SU-DHL-6 (cell line): Measurements from ENCODE around the gene CCDC179.

ENCODE experiments used
- H2AFZ ChIP-seq: fragments of 200-600 bp; sonication (generic); 2 replicates; pipeline ENCODE4 v1.6.1; 2014; ENCODE audit warnings: low read depth, mild to moderate bottlenecking, moderate library complexity, mixed read lengths, antibody characterized with exemption, low read length; ENCODE audit not compliant: severe bottlenecking
- H3F3A ChIP-seq: fragments of 200-600 bp; shearing (Covaris generic); 2 replicates; pipeline ENCODE4 v1.6.0; 2016; ENCODE audit warnings: antibody characterized with exemption, mild to moderate bottlenecking; ENCODE audit not compliant: insufficient read depth
- H3K27ac ChIP-seq: fragments of 200-600 bp; sonication (generic); 2 replicates; pipeline ENCODE4 v1.5.1; 2016; ENCODE audit warnings: low read depth, mild to moderate bottlenecking, low read length, moderate library complexity, mixed read lengths
- H3K27me3 ChIP-seq: fragments of 200-600 bp; sonication (generic), shearing (Covaris generic); 2 replicates; pipeline ENCODE4 v1.6.0; 2014; ENCODE audit warnings: mild to moderate bottlenecking, low read length
- H3K36me3 ChIP-seq: fragments of 200-600 bp; sonication (generic); 2 replicates; pipeline ENCODE4 v1.6.1; 2014; ENCODE audit warnings: mild to moderate bottlenecking, low read length, mixed read lengths
- H3K4me2 ChIP-seq: fragments of 300-600, 200-600 bp; shearing (Covaris generic), sonication (generic); 2 replicates; pipeline ENCODE4 v1.6.0; 2014; ENCODE audit warnings: low read length, low read depth, mild to moderate bottlenecking; ENCODE audit not compliant: poor library complexity, severe bottlenecking
- H3K4me3 ChIP-seq: fragments of 200-600 bp; sonication (generic); 2 replicates; pipeline ENCODE4 v1.5.1; 2014; ENCODE audit warnings: antibody characterized with exemption, low read length, mild to moderate bottlenecking, mixed read lengths; ENCODE audit not compliant: insufficient read depth, poor library complexity, severe bottlenecking
- H3K79me2 ChIP-seq: fragments of 200-600 bp; sonication (generic); 2 replicates; pipeline ENCODE4 v1.6.1; 2014; ENCODE audit warnings: mild to moderate bottlenecking, low read length, moderate library complexity; ENCODE audit not compliant: insufficient read depth
- H3K9ac ChIP-seq: fragments of 200-600 bp; sonication (generic); 2 replicates; pipeline ENCODE4 v1.7.0; 2014; ENCODE audit warnings: mild to moderate bottlenecking, low read length
- H3K9me2 ChIP-seq: fragments of 200-600 bp; sonication (generic); replicated peaks from 2 replicates; pipeline ENCODE4 v1.6.1; 2014; ENCODE audit warnings: low read length; ENCODE audit not compliant: insufficient read depth
- H3K9me3 ChIP-seq: fragments of 200-600 bp; sonication (generic); 2 replicates; pipeline ENCODE4 v1.6.1; 2014; ENCODE audit warnings: low read length, mixed read lengths; ENCODE audit not compliant: insufficient read depth
- H4K20me1 ChIP-seq: fragments of 200-600 bp; sonication (generic); 2 replicates; pipeline ENCODE4 v1.6.1; 2014; ENCODE audit warnings: low read depth, mild to moderate bottlenecking, antibody characterized with exemption, low read length, moderate library complexity, mixed read lengths
- EZH2phosphoT487 ChIP-seq: fragments of 200-600 bp; sonication (generic), shearing (Covaris generic); conservative IDR thresholded peaks from 2 replicates; pipeline ENCODE4 v1.6.1; 2018; ENCODE audit warnings: mild to moderate bottlenecking, antibody characterized with exemption, low read length, moderate library complexity, mixed read lengths
- TF ChIP-seq, protein P1 (sequence below): fragments of 200-600 bp; sonication (generic); IDR thresholded peaks from one replicate; pipeline ENCODE4 v1.5.1; 2017; ENCODE audit warnings: antibody characterized with exemption, mild to moderate bottlenecking, low read length, moderate library complexity; ENCODE audit not compliant: insufficient read depth, poor library complexity, severe bottlenecking

Gene CCDC179

GRCh38 chr11:22884217-22884616 lies 23.9 kb upstream of the CCDC179 start:
- Histone ChIP-seq H3K9ac (no peak overlapping the region), H3K4me3 (no peak overlapping the region), H4K20me1 (no peaks in the 10 kb centered on the region), H3K27ac (no peak overlapping the region), H3K79me2 (no peaks in the 10 kb centered on the region), H3K27me3 (no peaks in the 10 kb centered on the region), H3F3A (no peaks in the 10 kb centered on the region), H3K9me3 (no peaks in the 10 kb centered on the region), H3K4me2 (no peak overlapping the region), H2AFZ (no peak overlapping the region), H3K36me3 (no peaks in the 10 kb centered on the region), H3K9me2 (no peaks in the 10 kb centered on the region)
- TF ChIP-seq, protein P1, sequence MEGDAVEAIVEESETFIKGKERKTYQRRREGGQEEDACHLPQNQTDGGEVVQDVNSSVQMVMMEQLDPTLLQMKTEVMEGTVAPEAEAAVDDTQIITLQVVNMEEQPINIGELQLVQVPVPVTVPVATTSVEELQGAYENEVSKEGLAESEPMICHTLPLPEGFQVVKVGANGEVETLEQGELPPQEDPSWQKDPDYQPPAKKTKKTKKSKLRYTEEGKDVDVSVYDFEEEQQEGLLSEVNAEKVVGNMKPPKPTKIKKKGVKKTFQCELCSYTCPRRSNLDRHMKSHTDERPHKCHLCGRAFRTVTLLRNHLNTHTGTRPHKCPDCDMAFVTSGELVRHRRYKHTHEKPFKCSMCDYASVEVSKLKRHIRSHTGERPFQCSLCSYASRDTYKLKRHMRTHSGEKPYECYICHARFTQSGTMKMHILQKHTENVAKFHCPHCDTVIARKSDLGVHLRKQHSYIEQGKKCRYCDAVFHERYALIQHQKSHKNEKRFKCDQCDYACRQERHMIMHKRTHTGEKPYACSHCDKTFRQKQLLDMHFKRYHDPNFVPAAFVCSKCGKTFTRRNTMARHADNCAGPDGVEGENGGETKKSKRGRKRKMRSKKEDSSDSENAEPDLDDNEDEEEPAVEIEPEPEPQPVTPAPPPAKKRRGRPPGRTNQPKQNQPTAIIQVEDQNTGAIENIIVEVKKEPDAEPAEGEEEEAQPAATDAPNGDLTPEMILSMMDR, result no peak
- TF ChIP-seq EZH2phosphoT487, result no peak

DNA sequence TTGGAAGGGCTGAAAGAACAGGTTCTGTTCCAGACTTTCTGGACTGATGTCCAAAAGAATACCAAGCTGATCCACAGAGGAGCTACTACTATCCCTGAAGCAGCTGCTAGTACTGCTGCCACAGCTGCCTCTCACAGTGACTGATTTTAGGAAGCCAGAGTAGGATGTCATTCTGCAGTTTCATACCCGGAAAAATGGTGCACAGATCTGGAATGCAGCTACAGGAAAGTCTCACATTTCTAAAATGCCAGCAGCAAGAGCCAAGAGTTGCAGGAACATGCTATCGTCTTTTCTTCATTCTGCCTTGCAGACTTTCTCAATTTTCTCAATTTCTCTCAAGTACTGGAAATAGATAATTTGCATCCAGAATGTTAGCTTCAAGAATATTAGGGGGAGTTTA lies 19.4 kb upstream of the CCDC179 start:
- Histone ChIP-seq H3K27me3 (no peaks in the 10 kb centered on the region), H2AFZ (no peak overlapping the region), H3K9me3 (no peaks in the 10 kb centered on the region), H3K36me3 (no peaks in the 10 kb centered on the region), H3K27ac (no peak overlapping the region), H3K79me2 (no peaks in the 10 kb centered on the region), H3K9me2 (no peaks in the 10 kb centered on the region), H3K4me2 (no peak overlapping the region), H3F3A (no peaks in the 10 kb centered on the region), H4K20me1 (no peaks in the 10 kb centered on the region), H3K4me3 (no peak overlapping the region), H3K9ac (no peak overlapping the region)
- TF ChIP-seq, protein P1, result no peak
- TF ChIP-seq EZH2phosphoT487, result no peak

GRCh38 chr11:22878604-22879003 lies 18.3 kb upstream of the CCDC179 start:
- H3K36me3 ChIP-seq, result no peaks in the 10 kb centered on the region
- no peak overlapping the region for H3K27ac ChIP-seq
- no peak overlapping the region for H3K9ac ChIP-seq
- H3K9me2 ChIP-seq, result no peaks in the 10 kb centered on the region
- H3K4me2 ChIP-seq, result no peak overlapping the region
- H3K9me3 ChIP-seq, result no peaks in the 10 kb centered on the region
- no peaks in the 10 kb centered on the region for H3K27me3 ChIP-seq
- TF ChIP-seq, protein P1, result no peak
- no peak for TF ChIP-seq EZH2phosphoT487
- no peaks in the 10 kb centered on the region for H3F3A ChIP-seq
- no peak overlapping the region for H3K4me3 ChIP-seq
- H4K20me1 ChIP-seq, result no peaks in the 10 kb centered on the region; the same call in 1 of the 2 replicates
- H2AFZ ChIP-seq, result no peak overlapping the region
- no peaks in the 10 kb centered on the region for H3K79me2 ChIP-seq

DNA sequence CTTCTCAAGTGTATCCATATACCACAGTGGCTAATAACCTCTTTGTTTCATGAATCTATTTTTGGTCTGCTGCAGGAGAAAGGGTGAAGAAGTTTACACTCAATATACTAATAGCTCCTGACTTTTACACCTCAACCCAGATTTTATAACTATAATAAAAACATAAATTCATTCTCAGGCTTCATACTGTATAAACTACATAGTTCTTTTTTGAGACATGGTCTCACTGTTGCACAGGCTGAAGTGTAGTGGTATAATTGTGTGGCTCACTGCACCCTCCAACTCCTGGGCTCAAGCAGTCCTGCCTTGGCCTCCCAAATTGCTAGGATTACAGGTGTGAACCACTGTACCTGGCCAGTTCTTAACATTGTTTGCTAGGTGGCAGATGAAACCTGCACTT lies 17.8 kb upstream of the CCDC179 start:
- no peak for TF ChIP-seq EZH2phosphoT487
- TF ChIP-seq, protein P1, result no peak
- Histone ChIP-seq H3K9ac (no peak overlapping the region), H3K9me3 (no peaks in the 10 kb centered on the region), H2AFZ (no peak overlapping the region), H3K9me2 (no peaks in the 10 kb centered on the region), H3K4me2 (no peak overlapping the region), H3K27ac (no peak overlapping the region), H3K4me3 (no peak overlapping the region), H3K36me3 (no peaks in the 10 kb centered on the region), H3K27me3 (no peaks in the 10 kb centered on the region), H3F3A (no peaks in the 10 kb centered on the region), H3K79me2 (no peaks in the 10 kb centered on the region), H4K20me1 (no peaks in the 10 kb centered on the region; the same call in 1 of the 2 replicates)
